H1 (cell line): ENCODE data around the gene CNN3. TPM values are rescaled to one million over a fixed set of nuclear protein-coding genes. Genes with fewer than 3 reads are reported as not detected.

Experiments
- HDAC6 ChIP-seq: IDR thresholded peaks from one replicate; pipeline ENCODE4 v1.7.1; 2012; ENCODE audit warnings: low read depth, mild to moderate bottlenecking, inconsistent platforms, low read length, moderate library complexity
- RBBP5 ChIP-seq: IDR thresholded peaks from 2 replicates; pipeline ENCODE4 v1.7.1; 2012; ENCODE audit warnings: low read depth, mild to moderate bottlenecking, inconsistent platforms, low read length, moderate library complexity, borderline replicate concordance
- polyA plus RNA-seq, 7 experiments: library from polyadenylated mRNA; depleted of rRNA in 3 of 7; stranded (reverse) in 5 of 7; unstranded in 2 of 7; fragments of >200 nt in 5 of 7; fragments of 200-250 nt in 2 of 7; gene quantifications; 1 replicate in 5 of 7; 2 replicates in 1 of 7; 4 replicates in 1 of 7; pipeline versions ENCODE4 v1.2.1 to v1.2.3, GENCODE V29; 2011 to 2013; ENCODE audit warnings: missing spikeins in 2 of 7, mixed read lengths in 2 of 7
- total RNA-seq: library from RNA; stranded (reverse); fragmentation: NEBNext Ultra II Directional; extraction: Animal tissue kit (Norgen Biotek cat#: 25700); gene quantifications from 2 replicates; pipeline ENCODE4 v1.2.1, GENCODE V29; 2021
- TF ChIP-seq, protein P1 (sequence below): fragments of 300-600 bp; sonication (generic); IDR thresholded peaks from 2 replicates; pipeline ENCODE4 v1.7.1; 2012; ENCODE audit warnings: low read length, moderate library complexity, mild to moderate bottlenecking, inconsistent platforms; ENCODE audit not compliant: insufficient replicate concordance

Gene CNN3
- total and polyA plus RNA-seq, 2 of the 8 experiments (the other 6 are each of a cell fraction or from before 2014, with no cell fraction given) = 134 to 266 TPM

GRCh38 chr1:94919241-94920030 is 7.5 kb downstream of the CNN3 start (continued):
- TF ChIP-seq, protein P1, sequence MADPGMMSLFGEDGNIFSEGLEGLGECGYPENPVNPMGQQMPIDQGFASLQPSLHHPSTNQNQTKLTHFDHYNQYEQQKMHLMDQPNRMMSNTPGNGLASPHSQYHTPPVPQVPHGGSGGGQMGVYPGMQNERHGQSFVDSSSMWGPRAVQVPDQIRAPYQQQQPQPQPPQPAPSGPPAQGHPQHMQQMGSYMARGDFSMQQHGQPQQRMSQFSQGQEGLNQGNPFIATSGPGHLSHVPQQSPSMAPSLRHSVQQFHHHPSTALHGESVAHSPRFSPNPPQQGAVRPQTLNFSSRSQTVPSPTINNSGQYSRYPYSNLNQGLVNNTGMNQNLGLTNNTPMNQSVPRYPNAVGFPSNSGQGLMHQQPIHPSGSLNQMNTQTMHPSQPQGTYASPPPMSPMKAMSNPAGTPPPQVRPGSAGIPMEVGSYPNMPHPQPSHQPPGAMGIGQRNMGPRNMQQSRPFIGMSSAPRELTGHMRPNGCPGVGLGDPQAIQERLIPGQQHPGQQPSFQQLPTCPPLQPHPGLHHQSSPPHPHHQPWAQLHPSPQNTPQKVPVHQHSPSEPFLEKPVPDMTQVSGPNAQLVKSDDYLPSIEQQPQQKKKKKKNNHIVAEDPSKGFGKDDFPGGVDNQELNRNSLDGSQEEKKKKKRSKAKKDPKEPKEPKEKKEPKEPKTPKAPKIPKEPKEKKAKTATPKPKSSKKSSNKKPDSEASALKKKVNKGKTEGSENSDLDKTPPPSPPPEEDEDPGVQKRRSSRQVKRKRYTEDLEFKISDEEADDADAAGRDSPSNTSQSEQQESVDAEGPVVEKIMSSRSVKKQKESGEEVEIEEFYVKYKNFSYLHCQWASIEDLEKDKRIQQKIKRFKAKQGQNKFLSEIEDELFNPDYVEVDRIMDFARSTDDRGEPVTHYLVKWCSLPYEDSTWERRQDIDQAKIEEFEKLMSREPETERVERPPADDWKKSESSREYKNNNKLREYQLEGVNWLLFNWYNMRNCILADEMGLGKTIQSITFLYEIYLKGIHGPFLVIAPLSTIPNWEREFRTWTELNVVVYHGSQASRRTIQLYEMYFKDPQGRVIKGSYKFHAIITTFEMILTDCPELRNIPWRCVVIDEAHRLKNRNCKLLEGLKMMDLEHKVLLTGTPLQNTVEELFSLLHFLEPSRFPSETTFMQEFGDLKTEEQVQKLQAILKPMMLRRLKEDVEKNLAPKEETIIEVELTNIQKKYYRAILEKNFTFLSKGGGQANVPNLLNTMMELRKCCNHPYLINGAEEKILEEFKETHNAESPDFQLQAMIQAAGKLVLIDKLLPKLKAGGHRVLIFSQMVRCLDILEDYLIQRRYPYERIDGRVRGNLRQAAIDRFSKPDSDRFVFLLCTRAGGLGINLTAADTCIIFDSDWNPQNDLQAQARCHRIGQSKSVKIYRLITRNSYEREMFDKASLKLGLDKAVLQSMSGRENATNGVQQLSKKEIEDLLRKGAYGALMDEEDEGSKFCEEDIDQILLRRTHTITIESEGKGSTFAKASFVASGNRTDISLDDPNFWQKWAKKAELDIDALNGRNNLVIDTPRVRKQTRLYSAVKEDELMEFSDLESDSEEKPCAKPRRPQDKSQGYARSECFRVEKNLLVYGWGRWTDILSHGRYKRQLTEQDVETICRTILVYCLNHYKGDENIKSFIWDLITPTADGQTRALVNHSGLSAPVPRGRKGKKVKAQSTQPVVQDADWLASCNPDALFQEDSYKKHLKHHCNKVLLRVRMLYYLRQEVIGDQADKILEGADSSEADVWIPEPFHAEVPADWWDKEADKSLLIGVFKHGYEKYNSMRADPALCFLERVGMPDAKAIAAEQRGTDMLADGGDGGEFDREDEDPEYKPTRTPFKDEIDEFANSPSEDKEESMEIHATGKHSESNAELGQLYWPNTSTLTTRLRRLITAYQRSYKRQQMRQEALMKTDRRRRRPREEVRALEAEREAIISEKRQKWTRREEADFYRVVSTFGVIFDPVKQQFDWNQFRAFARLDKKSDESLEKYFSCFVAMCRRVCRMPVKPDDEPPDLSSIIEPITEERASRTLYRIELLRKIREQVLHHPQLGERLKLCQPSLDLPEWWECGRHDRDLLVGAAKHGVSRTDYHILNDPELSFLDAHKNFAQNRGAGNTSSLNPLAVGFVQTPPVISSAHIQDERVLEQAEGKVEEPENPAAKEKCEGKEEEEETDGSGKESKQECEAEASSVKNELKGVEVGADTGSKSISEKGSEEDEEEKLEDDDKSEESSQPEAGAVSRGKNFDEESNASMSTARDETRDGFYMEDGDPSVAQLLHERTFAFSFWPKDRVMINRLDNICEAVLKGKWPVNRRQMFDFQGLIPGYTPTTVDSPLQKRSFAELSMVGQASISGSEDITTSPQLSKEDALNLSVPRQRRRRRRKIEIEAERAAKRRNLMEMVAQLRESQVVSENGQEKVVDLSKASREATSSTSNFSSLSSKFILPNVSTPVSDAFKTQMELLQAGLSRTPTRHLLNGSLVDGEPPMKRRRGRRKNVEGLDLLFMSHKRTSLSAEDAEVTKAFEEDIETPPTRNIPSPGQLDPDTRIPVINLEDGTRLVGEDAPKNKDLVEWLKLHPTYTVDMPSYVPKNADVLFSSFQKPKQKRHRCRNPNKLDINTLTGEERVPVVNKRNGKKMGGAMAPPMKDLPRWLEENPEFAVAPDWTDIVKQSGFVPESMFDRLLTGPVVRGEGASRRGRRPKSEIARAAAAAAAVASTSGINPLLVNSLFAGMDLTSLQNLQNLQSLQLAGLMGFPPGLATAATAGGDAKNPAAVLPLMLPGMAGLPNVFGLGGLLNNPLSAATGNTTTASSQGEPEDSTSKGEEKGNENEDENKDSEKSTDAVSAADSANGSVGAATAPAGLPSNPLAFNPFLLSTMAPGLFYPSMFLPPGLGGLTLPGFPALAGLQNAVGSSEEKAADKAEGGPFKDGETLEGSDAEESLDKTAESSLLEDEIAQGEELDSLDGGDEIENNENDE = no peak
- TF ChIP-seq HDAC6 (no peak), RBBP5 (no peak)
